HL-60/S4 treated with phorbol 12-myristate 13-acetate at 8.2 ng/mL for 4 days and 3 days (cell line): Measurements from ENCODE around the gene RTCA.

ENCODE experiments used
- in situ Hi-C: fragments of 300-500 bp; cut with MboI; formaldehyde crosslinking; loops from 2 replicates; pipeline ENCODE4 v1.15.0; 2022; ENCODE audit warnings: low sequenced_read_pairs

Gene RTCA

GRCh38 chr1:100342348-100342747 is 76.3 kb downstream of the RTCA start:
- in situ Hi-C loops: no loop called here
